Activated naive CD8-positive, alpha-beta T cell treated with anti-CD3 and anti-CD28 coated beads, Interleukin-2, amount 50 U/mL, for 24 hours (primary cell): ENCODE data around the gene AFF4.

Experiments
- ATAC-seq: fragments of 150-1000 bp; cut with Tn5 transposase; one replicate; pipeline ENCODE4 v1.10.0; 2021
- DNase-seq: peaks from one replicate; pipeline ENCODE4 v3.0.0; 2021
- H3K27ac Mint-ChIP-seq: one replicate; pipeline ENCODE4 v1.8.0; 2021; ENCODE audit warnings: mild to moderate bottlenecking, mixed read lengths
- H3K27me3 Mint-ChIP-seq: one replicate; pipeline ENCODE4 v1.8.0; 2021; ENCODE audit warnings: mixed read lengths
- H3K36me3 Mint-ChIP-seq: one replicate; pipeline ENCODE4 v1.8.0; 2021; ENCODE audit warnings: low read depth, mixed read lengths
- H3K4me1 Mint-ChIP-seq: one replicate; pipeline ENCODE4 v1.8.0; 2021; ENCODE audit warnings: mixed read lengths
- H3K4me3 Mint-ChIP-seq: one replicate; pipeline ENCODE4 v1.8.0; 2021; ENCODE audit warnings: mild to moderate bottlenecking, moderate library complexity, mixed read lengths
- H3K9me3 Mint-ChIP-seq: one replicate; pipeline ENCODE4 v1.8.0; 2021; ENCODE audit warnings: mixed read lengths

AFF4 gene

DNA sequence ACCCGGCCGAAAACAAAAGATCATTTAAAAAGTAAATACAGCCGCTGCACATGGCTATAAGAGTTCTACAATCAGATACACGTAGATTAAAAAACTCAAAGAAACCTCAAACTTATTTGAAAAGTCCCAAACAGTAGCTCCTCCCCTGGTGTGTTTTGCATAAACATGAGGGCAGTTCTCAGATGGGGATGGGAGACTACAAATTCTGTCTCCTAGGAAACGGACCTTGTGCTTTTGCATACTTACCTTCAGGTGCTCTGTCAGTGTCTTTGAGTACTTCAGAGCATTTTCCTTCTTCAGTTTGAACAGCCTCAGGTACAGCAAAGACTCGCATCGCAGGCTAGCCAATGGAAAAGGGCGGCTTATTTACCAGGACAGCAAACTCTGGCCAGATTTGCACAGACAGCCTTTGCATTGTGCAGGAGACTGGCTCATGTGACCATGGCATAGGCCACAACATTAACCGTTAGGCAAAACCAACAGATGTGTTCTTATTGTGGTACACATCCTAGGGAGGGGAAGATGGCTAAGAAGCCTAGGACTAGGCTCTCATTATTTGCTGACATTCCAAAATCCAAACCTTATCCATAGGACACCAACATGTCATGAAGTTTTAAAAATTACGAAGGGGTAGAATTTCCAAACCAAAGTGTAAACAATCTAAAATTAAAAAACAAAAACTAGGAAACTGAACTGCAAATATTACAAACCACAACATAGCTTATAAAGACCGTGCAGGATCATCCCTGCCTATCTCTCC is 77.2 kb downstream of the AFF4 start:
- H3K27me3 Mint-ChIP-seq: no peaks in the 10 kb centered on the region

GRCh38 chr5:132884548-132884947 is 78.9 kb downstream of the AFF4 start:
- no peaks in the 10 kb centered on the region for H3K9me3 Mint-ChIP-seq
- H3K4me1 Mint-ChIP-seq: peaks cover 2% of the 10 kb centered on the region
- H3K36me3 Mint-ChIP-seq: peaks cover 27% of the 10 kb centered on the region
- H3K4me3 Mint-ChIP-seq: no peak overlapping the region
- ATAC-seq (no peak), DNase-seq (no peak)
- no peaks in the 10 kb centered on the region for H3K27me3 Mint-ChIP-seq
- no peak overlapping the region for H3K27ac Mint-ChIP-seq

More for the DNA sequence above, 77.2 kb downstream of the AFF4 start:
- no peak for ATAC-seq
- Mint-ChIP-seq H3K36me3 (peaks cover 25% of the 10 kb centered on the region), H3K4me1 (peaks cover 2% of the 10 kb centered on the region), H3K9me3 (no peaks in the 10 kb centered on the region), H3K4me3 (no peak overlapping the region), H3K27ac (no peak overlapping the region)
- DNase-seq: no peak

DNA sequence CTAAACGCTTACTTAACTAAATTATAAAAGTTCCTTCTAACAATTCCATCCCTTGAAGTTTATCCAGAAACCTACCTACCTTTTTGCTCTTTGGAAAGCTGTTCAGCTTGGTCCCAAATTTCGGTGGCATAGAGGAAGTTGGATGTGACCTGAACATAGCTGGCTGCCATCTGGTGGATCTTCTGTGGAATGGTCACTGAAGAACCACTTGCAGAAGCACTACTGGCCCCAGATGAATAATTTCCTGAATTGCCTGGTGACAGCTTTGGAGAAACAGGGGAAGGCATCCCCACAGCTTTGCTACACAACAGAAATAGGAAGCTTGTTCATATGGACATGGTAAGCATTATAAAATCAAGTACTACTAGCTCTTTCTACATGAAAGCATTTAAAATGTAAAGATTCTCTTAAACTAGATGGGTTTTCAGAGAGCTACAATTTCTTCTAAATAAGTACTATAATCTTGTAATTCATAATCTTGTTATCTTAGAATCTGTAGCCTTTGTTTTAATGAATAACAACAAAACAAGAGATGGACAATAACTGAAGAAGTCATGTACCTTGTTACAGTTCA is 80.1 kb downstream of the AFF4 start:
- ATAC-seq: peak; percentile 80
- no peak for DNase-seq
- H3K27ac Mint-ChIP-seq: peak overlapping the region; percentile 53
- no peaks in the 10 kb centered on the region for H3K9me3 Mint-ChIP-seq
- H3K4me3 Mint-ChIP-seq: no peak overlapping the region
- H3K4me1 Mint-ChIP-seq: peaks cover 2% of the 10 kb centered on the region
- H3K27me3 Mint-ChIP-seq: no peaks in the 10 kb centered on the region
- peaks cover 31% of the 10 kb centered on the region for H3K36me3 Mint-ChIP-seq

DNA sequence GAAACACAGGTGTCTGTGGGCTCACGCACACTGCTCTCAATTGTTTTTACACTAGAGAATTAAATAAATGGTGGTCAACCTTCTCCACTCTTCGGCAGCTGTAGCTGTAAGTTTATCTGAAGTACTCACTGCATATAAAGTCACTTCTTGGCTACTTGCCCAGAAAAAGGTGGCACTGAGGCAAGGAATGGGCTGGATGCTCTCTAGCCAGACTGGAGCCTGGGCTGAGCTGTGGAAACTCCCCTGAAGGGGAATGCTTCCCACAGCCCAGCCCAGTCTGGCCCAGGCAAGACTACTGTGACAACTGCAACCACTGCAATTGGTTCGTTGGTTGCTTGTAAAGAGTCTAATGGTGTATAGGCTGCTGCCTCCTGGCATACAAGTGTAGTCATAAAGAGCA is 85.5 kb downstream of the AFF4 start:
- H3K27ac Mint-ChIP-seq: peak overlapping the region; percentile 25
- no peak overlapping the region for H3K4me3 Mint-ChIP-seq
- ATAC-seq (no peak), DNase-seq (no peak)
- no peaks in the 10 kb centered on the region for H3K4me1 Mint-ChIP-seq
- peaks cover 19% of the 10 kb centered on the region for H3K36me3 Mint-ChIP-seq
- no peaks in the 10 kb centered on the region for H3K9me3 Mint-ChIP-seq
- no peaks in the 10 kb centered on the region for H3K27me3 Mint-ChIP-seq

DNA sequence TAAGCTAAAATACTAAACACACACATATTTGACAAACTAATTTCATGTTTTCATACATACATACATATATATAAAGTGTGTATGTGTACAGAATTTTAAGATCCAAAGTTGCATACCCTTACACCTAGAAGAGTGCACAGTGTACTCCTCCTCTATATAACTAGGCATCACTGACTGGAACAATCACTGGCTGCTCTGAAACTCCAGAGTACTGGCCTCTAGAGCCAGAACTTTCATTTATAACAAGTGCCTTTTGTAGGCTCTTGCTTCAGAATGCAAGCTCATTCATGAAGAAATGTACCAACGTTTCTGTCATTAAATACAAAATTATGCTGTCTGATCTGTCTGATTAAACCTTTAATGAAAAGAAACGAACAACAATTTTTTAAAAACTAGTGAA is 86.0 kb downstream of the AFF4 start:
- peaks cover 20% of the 10 kb centered on the region for H3K36me3 Mint-ChIP-seq
- H3K4me3 Mint-ChIP-seq: no peak overlapping the region
- H3K4me1 Mint-ChIP-seq: no peaks in the 10 kb centered on the region
- no peaks in the 10 kb centered on the region for H3K27me3 Mint-ChIP-seq
- H3K27ac Mint-ChIP-seq: no peak overlapping the region
- H3K9me3 Mint-ChIP-seq: no peaks in the 10 kb centered on the region
- no peak for DNase-seq
- no peak for ATAC-seq

DNA sequence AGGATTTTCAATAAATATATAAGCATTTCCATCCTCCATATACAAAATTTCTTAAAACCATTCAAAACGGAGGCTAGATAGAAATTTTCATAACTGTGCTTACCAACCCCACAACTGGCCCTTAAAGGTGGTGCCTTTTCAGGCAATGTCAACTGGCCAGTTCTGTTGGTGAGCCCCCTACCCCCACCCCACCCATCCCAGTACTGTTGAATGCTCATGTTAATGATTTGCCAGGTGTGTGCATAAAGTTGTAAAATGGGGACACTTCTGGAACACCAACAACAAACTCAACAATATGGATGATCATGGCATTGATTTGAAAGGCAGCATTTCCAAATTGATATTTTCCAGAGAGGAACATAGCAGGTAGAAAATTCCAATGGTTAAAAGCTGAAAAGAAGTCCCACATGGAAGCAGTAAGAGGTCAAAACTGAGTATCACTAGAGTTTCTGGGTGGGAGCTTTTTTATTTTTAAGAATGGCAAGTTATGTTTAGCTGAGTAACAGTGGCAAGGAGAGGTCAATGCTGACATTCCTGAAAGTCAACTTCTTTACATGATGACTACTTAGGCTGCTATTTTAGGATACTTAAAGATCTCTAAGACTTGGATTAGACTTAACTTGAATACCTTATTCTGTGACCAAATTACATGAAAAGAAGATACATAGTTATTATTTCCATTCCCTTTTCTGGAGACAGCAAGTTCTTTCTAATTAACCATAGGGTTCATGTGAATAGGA is 87.2 kb downstream of the AFF4 start:
- DNase-seq: no peak

DNA sequence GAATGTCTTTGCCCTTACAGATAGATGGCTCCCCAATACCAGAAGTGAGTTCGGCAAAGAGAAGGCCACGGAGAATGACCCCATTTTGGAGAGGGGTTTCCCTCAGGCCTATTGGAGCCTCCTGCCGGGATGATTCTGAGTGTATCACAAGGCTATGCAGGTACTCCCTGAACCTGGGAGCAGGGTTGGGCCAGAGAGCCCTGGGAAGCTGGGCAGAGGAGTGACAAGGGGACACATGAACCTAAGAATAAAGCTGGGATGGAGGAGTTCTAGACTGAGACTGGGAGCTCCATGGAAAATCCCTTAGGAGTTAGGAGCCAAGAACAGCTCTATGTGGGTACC is 89.5 kb downstream of the AFF4 start:
- no peak overlapping the region for H3K27ac Mint-ChIP-seq
- DNase-seq (no peak), ATAC-seq (no peak)
- peaks cover under 1% of the 10 kb centered on the region for H3K4me1 Mint-ChIP-seq
- H3K27me3 Mint-ChIP-seq: no peaks in the 10 kb centered on the region
- no peaks in the 10 kb centered on the region for H3K9me3 Mint-ChIP-seq
- H3K36me3 Mint-ChIP-seq: peaks cover 28% of the 10 kb centered on the region
- H3K4me3 Mint-ChIP-seq: no peak overlapping the region

More for the DNA sequence above, 87.2 kb downstream of the AFF4 start:
- Mint-ChIP-seq H3K4me1 (no peaks in the 10 kb centered on the region), H3K4me3 (no peak overlapping the region), H3K36me3 (peaks cover 28% of the 10 kb centered on the region), H3K9me3 (no peaks in the 10 kb centered on the region), H3K27ac (no peak overlapping the region), H3K27me3 (no peaks in the 10 kb centered on the region)
- ATAC-seq: no peak

- no peak for DNase-seq
- H3K4me1 Mint-ChIP-seq: peaks cover 5% of the 10 kb centered on the region
- no peaks in the 10 kb centered on the region for H3K27me3 Mint-ChIP-seq
- no peak within 1 kb of the TSS for H3K4me3 Mint-ChIP-seq
- H3K36me3 Mint-ChIP-seq: peaks cover 32% of the 10 kb centered on the region
- no peaks in the 10 kb centered on the region for H3K9me3 Mint-ChIP-seq
- no peak for ATAC-seq
- no peak within 1 kb of the TSS for H3K27ac Mint-ChIP-seq
Measured at GRCh38 chr5:132873119-132873929, 90.1 kb downstream of the AFF4 start, which contains the start of gene LEAP2. Gene LEAP2 (plus strand): TSS chr5:132873668. CDS start chr5:132873695, 27 bp downstream.

GRCh38 chr5:132872788-132873118 is 90.7 kb downstream of the AFF4 start:
- DNase-seq: no peak
- Mint-ChIP-seq H3K27me3 (no peaks in the 10 kb centered on the region), H3K27ac (no peak overlapping the region), H3K4me1 (peaks cover 11% of the 10 kb centered on the region), H3K36me3 (peaks cover 32% of the 10 kb centered on the region), H3K9me3 (no peaks in the 10 kb centered on the region), H3K4me3 (no peak overlapping the region)
- ATAC-seq: no peak

DNA sequence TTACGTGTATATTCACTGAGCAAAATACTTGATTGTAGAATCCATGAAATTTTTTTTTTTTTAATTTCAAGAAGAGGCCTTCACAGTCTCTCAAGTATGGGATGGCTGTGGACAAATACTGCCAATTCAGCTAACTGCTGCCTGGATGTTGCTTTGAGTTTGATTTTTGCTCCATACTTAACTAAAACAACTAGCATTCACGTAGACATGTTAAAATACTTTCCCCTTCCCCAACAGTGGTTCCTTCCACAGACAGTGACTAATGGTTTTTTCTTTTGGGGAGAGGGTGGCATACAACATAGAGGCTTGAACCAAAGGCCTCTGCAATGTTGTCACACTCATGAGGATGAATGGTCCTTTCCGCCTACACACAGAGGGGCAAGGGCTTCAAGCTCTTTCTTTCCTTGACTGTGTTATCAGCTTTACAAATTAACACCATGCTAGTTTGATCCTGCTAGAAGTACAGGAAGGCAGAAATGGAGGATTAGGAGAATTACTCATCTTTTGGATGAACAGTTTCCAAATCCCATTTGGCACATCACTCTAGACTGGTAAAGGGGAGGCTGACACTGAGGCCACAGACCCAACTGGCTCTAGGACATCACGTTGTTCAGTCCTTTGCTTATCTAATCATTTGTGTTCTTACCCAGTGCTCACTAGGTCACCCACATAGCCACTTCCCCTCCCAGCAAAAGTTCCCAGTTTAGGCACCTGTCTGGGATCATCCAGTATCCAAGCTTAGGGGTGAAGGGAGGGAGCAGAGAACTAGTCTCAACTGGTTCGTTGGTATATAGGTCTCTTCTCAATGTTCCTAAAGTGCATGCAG is 91.8 kb downstream of the AFF4 start:
- no peak overlapping the region for H3K4me3 Mint-ChIP-seq
- no peak overlapping the region for H3K27ac Mint-ChIP-seq
- peaks cover 19% of the 10 kb centered on the region for H3K4me1 Mint-ChIP-seq
- H3K36me3 Mint-ChIP-seq: peaks cover 43% of the 10 kb centered on the region
- no peak for DNase-seq
- ATAC-seq: peak; percentile 13
- H3K27me3 Mint-ChIP-seq: no peaks in the 10 kb centered on the region
- H3K9me3 Mint-ChIP-seq: no peaks in the 10 kb centered on the region

GRCh38 chr5:132870801-132871200 is 92.6 kb downstream of the AFF4 start:
- Mint-ChIP-seq H3K27me3 (no peaks in the 10 kb centered on the region), H3K4me1 (peaks cover 24% of the 10 kb centered on the region), H3K27ac (no peak overlapping the region), H3K9me3 (no peaks in the 10 kb centered on the region), H3K36me3 (peaks cover 46% of the 10 kb centered on the region), H3K4me3 (no peak overlapping the region)
- DNase-seq (no peak), ATAC-seq (no peak)

DNA sequence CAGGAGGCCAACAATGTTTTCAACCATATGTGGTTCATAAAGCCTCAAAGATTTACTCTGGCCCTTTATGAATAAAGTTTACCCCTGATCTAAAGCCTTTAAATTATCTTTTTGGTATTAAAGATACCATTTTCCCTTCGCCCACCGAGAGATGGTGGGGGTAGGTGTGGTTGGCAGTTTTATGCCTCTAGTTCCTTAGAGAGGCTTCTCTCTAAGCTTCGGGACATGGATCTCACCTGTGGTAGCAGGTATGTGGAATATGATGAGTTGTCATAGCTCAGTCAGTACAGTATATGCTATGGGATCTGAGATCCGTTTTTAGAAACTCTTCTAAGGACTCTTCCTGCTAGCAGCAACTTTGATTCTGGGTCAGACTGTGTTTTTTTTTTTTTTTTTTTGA is 94.7 kb downstream of the AFF4 start:
- ATAC-seq: no peak
- no peak for DNase-seq
- Mint-ChIP-seq H3K27ac (peak overlapping the region; percentile 67), H3K4me3 (peak overlapping the region; percentile 94), H3K4me1 (peaks cover 29% of the 10 kb centered on the region), H3K9me3 (no peaks in the 10 kb centered on the region), H3K36me3 (peaks cover 46% of the 10 kb centered on the region), H3K27me3 (no peaks in the 10 kb centered on the region)

DNA sequence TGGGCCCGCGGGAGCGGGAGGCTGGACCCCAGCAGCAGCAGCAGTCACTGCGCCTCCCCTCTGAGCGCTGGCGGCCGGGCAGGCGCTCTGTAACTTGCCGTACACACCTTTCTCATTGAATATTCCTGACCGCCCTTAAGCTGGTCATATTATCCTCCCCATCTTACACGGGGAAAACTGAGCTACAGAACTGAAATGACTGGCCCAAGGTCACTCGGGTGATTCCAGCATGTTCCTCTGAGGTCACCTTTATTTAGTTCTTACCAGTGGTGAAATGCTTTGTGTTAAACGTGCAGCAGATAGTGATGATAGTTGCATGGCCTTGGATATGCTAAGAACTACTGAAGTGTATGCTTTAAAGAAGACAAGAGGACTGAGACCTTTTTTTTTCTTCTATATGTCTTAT is 96.4 kb downstream of the AFF4 start:
- no peaks in the 10 kb centered on the region for H3K27me3 Mint-ChIP-seq

More for the DNA sequence above, 96.4 kb downstream of the AFF4 start:
- Mint-ChIP-seq H3K36me3 (peaks cover 42% of the 10 kb centered on the region), H3K4me1 (peaks cover 29% of the 10 kb centered on the region), H3K27ac (peak overlapping the region; percentile 98), H3K9me3 (no peaks in the 10 kb centered on the region), H3K4me3 (peak overlapping the region; percentile 94)
- ATAC-seq (no peak), DNase-seq (no peak)
